Panc1 (cell line): Measurements from ENCODE around the gene EYS. TPM values are rescaled to one million over a fixed set of nuclear protein-coding genes. Genes with fewer than 3 reads are reported as not detected.

Experiments
- ATAC-seq: fragments of 200-7000 bp; cut with Tn5 transposase; 2 replicates; pipeline ENCODE4 v1.9.1; 2020; ENCODE audit warnings: mild to moderate bottlenecking, moderate library complexity
- BruUV-seq: library from RNA; stranded (reverse); fragments of 400-500 nt; replicated peaks from 2 replicates; lab custom pipeline; 2021; lab: Mats Ljungman, UMichigan
- CTCF ChIA-PET: fragments of 300-600 bp; sonication (Branson Sonifier 250); formaldehyde crosslinking; loops from one replicate; lab custom pipeline; 2022; ENCODE audit warnings: antibody characterized with exemption; lab: Charles Lee
- POLR2A ChIA-PET: fragments of 300-600 bp; sonication (Branson Sonifier 250); formaldehyde crosslinking; loops from one replicate; lab custom pipeline; 2022; ENCODE audit warnings: antibody characterized with exemption; lab: Charles Lee
- DNase-seq: peaks from one replicate; pipeline ENCODE4 v3.0.0-alpha.2; 2010; ENCODE audit warnings: low read depth, low spot score
- H3K27ac ChIP-seq: 2 replicates; pipeline ENCODE4 v1.5.1; 2011; ENCODE audit warnings: mild to moderate bottlenecking, low read length, inconsistent platforms
- H3K27me3 ChIP-seq: fragments of 200-500 bp; sonication (Bioruptor generic); 2 replicates; pipeline ENCODE4 v1.6.0; 2014; ENCODE audit warnings: low read length, inconsistent platforms; ENCODE audit not compliant: control insufficient read depth, insufficient read depth
- H3K36me3 ChIP-seq: fragments of 200-500 bp; sonication (Bioruptor generic); 2 replicates; pipeline ENCODE4 v1.5.1; 2014; ENCODE audit warnings: inconsistent platforms, mild to moderate bottlenecking, low read length, moderate library complexity; ENCODE audit not compliant: control insufficient read depth, insufficient read depth
- H3K4me1 ChIP-seq: 2 replicates; pipeline ENCODE4 v1.5.1; 2011; ENCODE audit warnings: inconsistent platforms, mild to moderate bottlenecking, low read length, moderate library complexity; ENCODE audit not compliant: control insufficient read depth, insufficient read depth
- H3K4me3 ChIP-seq, 2 experiments: 2 replicates each; pipeline ENCODE4 v1.5.1; 2011 to 2012; ENCODE audit warnings: low read depth in 2 of 2, low read length in 2 of 2, mild to moderate bottlenecking in 2 of 2, inconsistent platforms in 1 of 2, moderate library complexity in 1 of 2
- H3K9me3 ChIP-seq: fragments of 200-500 bp; sonication (Bioruptor generic); 2 replicates; pipeline ENCODE4 v1.5.1; 2014; ENCODE audit warnings: low read depth, mild to moderate bottlenecking, inconsistent platforms, low read length, moderate library complexity; ENCODE audit not compliant: control insufficient read depth, insufficient read depth
- CTCF ChIP-seq: fragments of 450-650 bp; IDR thresholded peaks from 2 replicates; pipeline ENCODE4 v1.5.1; 2017; ENCODE audit warnings: mild to moderate bottlenecking
- POLR2AphosphoS5 ChIP-seq: IDR thresholded peaks from 2 replicates; pipeline ENCODE4 v1.6.1; 2012; ENCODE audit warnings: mild to moderate bottlenecking, low read depth, low read length, moderate library complexity
- REST ChIP-seq, 2 experiments: IDR thresholded peaks; 2 replicates each; pipeline ENCODE4 v1.6.1; 2011 to 2012; ENCODE audit warnings: low read depth in 2 of 2, control low read depth in 1 of 2, low read length in 1 of 2, mild to moderate bottlenecking in 1 of 2, moderate library complexity in 1 of 2; ENCODE audit not compliant: insufficient read depth in 1 of 2
- SIN3A ChIP-seq: IDR thresholded peaks from 2 replicates; pipeline ENCODE4 v1.6.1; 2012; ENCODE audit warnings: low read depth, mild to moderate bottlenecking, low read length, moderate library complexity, borderline replicate concordance; ENCODE audit not compliant: insufficient read depth
- TCF7L2 ChIP-seq: IDR thresholded peaks from 2 replicates; pipeline ENCODE4 v1.6.1; 2011; ENCODE audit warnings: mild to moderate bottlenecking, low read depth, low read length, inconsistent platforms
- in situ Hi-C: cut with HindIII; loops from 2 replicates; pipeline ENCODE4 v1.10.0; 2016; ENCODE audit warnings: low sequenced_read_pairs, low pct_unique_long_range_greater_than_20kb
- intact Hi-C: fragments of 100-400 bp; cut with micrococcal nuclease; formaldehyde crosslinking; loops from one replicate; pipeline ENCODE4 v1.10.0; 2022; ENCODE audit not compliant: unreplicated experiment
- total RNA-seq: library from RNA; stranded (reverse); gene quantifications from one replicate; pipeline ENCODE4 v1.2.1, GENCODE V29; 2021; ENCODE audit not compliant: unreplicated experiment

Gene EYS
- total RNA-seq, 1 experiment from 2014 or later: not detected

- POLR2A ChIA-PET: no interaction called here
- CTCF ChIA-PET: no interaction called here
- TF ChIP-seq TCF7L2: no peak
- TF ChIP-seq CTCF: no peak
- TF ChIP-seq SIN3A: no peak
- no peak for TF ChIP-seq POLR2AphosphoS5
- TF ChIP-seq REST (IDR thresholded peaks at IDR 0.05; ENCODE audit: insufficient read depth in 1 of 2, low read depth in 2 of 2, low read length in 1 of 2): no peak
- H3K4me1 ChIP-seq: no peaks in the 10 kb centered on the region
- no peaks in the 10 kb centered on the region for H3K36me3 ChIP-seq
- in situ Hi-C loops (no loop called here), intact Hi-C loops (no loop called here)
- DNase-seq (no peak), ATAC-seq (no peak)
- no peaks in the 10 kb centered on the region for H3K27me3 ChIP-seq
- no peak overlapping the region for H3K4me3 ChIP-seq
- no TSS peak for BruUV-seq
- H3K27ac ChIP-seq: no peak overlapping the region
- no peaks in the 10 kb centered on the region for H3K9me3 ChIP-seq
These were observed 1916.7 kb downstream of the EYS start for GRCh38 chr6:63790334-63790733.

GRCh38 chr6:63789699-63790098 lies 1917.3 kb downstream of the EYS start:
- in situ Hi-C loops: no loop called here
- POLR2A ChIA-PET: no interaction called here

More at GRCh38 chr6:63789699-63790098, 1917.3 kb downstream of the EYS start:
- no peak for DNase-seq
- H3K4me1 ChIP-seq: no peaks in the 10 kb centered on the region
- no peak overlapping the region for H3K4me3 ChIP-seq
- no peaks in the 10 kb centered on the region for H3K9me3 ChIP-seq
- no peaks in the 10 kb centered on the region for H3K27me3 ChIP-seq
- no peaks in the 10 kb centered on the region for H3K36me3 ChIP-seq
- no TSS peak for BruUV-seq
- CTCF ChIA-PET: no interaction called here
- H3K27ac ChIP-seq: no peak overlapping the region
- ATAC-seq: no peak
- intact Hi-C loops: no loop called here
- no peak for TF ChIP-seq REST (IDR thresholded peaks at IDR 0.05; ENCODE audit: insufficient read depth in 1 of 2, low read depth in 2 of 2, low read length in 1 of 2)
- no peak for TF ChIP-seq CTCF
- TF ChIP-seq POLR2AphosphoS5: no peak
- no peak for TF ChIP-seq TCF7L2
- no peak for TF ChIP-seq SIN3A
